GM19324 (cell line): Measurements from ENCODE around the gene PRR16.

Experiments
- ATAC-seq: cut with Tn5 transposase; IDR thresholded peaks from one replicate; pipeline ENCODE4 v1.9.1; 2021; ENCODE audit warnings: mild to moderate bottlenecking, moderate library complexity; ENCODE audit not compliant: unreplicated experiment, low FRiP score

The PRR16 gene

DNA sequence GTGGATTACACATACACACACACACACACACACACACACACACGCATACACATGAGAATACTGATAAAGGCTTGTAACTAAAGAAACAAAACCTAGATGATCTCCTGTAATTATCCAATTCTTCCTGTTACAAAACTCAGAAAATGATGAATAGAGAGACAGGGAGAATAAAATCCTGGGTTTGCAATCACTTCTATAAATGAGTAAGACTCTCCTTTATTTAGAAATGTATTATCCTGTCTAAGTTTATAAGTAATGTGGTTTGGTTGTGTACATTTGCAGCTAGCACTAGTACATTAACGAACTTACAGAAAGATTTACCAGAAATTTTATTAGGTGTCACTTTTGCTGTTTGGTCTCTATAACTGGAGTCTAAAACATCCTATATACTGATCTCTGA lies 2.8 kb upstream of the PRR16 start:
- ATAC-seq: no peak

GRCh38 chr5:120463006-120463680 lies 957 bp upstream of the PRR16 start:
- ATAC-seq: no peak

GRCh38 chr5:120464627-120465435 lies 731 bp downstream of the PRR16 start:
- no peak for ATAC-seq

DNA sequence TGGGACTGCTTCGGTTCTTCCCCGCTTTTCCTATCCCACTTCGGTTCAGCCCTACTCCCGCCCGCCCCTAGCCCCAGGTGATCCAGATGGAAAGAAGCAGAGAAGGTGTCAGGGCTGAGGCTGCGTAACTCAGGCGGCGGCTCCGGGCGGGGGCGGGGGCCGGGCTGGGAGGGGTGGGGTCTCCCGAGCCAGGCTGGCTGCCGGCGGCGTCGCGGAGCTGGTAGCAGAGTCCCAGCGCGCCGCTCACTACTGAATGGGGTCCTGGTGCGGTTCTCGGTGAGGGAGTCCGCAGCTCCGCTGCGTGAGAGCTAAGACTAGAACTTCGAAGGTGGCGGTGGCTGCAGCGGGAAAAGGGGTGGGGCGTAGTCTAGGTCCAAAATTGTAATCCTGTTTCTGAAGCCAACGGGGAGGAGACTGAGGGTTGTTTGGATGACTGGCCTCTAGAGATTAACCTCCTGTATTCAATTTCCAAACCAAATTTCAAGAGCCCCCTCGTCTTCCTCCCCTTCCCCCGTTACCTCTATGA lies 1.4 kb downstream of the PRR16 start:
- ATAC-seq: no peak

GRCh38 chr5:120466341-120467006 lies 2.4 kb downstream of the PRR16 start:
- no peak for ATAC-seq

DNA sequence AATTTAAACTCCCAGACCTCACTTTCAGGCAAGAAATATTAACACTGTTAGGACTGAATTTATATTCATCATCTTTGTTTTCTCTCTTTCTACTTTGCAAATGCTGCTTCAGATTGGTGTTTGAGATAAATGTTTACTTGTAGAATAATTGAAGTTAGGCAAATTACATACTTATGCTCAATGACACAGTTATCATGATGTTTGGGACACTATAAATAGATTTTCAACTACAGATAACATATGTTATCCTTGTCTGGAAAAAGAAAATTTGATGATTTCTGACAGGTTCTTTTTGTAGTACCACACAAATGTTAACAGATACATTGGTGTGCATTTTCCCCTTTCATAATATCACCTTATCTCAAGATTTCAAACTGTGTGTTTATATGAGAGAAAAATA lies 7.9 kb downstream of the PRR16 start:
- ATAC-seq: no peak

DNA sequence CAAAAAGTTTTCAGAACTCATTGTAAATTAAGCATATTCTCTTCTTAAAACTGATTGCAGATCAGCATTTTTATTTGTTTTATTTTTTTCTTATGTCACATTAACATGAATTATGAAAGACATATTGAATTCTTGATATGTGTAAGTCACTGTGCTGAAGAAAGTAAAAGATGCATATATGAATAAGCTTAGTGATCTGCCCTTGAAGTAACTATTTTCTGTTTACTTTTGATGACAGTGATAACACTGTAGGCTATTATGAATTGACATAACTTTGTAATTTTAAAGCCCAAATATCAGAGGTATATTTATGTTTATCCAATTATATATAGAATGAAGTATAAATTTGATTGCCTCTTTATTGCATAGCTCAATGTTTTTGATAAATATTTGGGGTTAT lies 8.8 kb downstream of the PRR16 start:
- no peak for ATAC-seq

DNA sequence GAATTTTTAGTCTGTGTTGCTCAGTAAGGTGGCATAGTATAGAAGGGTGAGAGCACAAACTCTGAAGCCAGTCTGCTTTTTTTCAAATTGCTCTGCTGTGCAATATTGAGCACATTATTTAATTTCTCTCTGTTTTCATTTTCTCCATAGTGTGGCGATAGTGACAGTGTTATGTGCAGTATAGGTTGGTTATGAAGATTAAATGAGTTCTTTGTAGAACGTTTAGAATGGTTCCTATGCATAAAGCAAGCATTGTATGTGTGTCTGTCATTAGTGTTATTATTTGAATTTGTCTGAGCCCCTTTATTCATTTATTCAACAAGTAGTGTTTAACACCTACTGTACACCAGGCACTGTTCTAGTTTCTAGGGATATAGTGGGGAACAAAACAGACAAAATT lies 9.2 kb downstream of the PRR16 start:
- no peak for ATAC-seq

DNA sequence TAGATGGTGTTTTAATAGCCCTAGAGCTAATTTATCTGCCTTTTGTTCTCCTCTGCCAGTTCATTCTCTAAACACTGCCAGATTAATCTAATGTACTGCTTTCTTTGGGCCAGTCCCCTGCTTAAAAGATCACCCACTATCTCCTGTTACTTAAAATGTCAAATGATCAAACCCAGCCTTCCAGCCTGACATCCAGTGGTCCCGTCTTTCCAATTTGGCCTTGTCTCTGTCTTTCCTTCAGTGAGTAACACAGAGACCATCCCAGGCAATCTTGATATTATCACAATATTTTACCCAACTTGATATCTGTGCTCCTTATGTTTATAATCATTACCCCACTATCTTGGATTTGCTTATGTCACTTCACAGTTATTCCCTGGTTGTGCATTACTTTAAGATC lies 12.0 kb downstream of the PRR16 start:
- no peak for ATAC-seq

DNA sequence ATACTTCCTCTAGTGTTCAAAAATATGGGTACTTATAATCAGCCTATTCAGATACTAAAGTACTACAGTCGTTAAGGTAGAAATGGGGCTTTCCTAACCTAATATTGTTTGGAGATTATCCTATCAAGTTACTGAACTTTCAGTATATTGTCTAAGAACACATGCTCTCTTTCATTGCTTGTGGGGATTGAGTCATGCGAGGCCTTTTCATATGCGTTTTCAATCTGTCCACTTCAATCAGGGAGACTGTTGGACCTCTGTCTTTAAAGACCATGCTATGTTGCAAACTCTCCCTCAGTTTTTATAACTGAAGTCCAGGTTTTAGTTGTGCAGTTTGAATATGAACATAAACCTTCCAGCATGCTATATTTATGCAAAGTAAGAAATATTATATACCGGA lies 15.0 kb downstream of the PRR16 start:
- ATAC-seq: no peak

GRCh38 chr5:120499876-120500563 lies 35.9 kb downstream of the PRR16 start:
- ATAC-seq: no peak

- no peak for ATAC-seq
Observed at GRCh38 chr5:120502531-120502930, 38.4 kb downstream of the PRR16 start.

- no peak for ATAC-seq
Observed at GRCh38 chr5:120503341-120503740, 39.2 kb downstream of the PRR16 start.

GRCh38 chr5:120504057-120504456 lies 40.0 kb downstream of the PRR16 start:
- ATAC-seq: no peak

- ATAC-seq: no peak
Observed at GRCh38 chr5:120507197-120507596, 43.1 kb downstream of the PRR16 start.

DNA sequence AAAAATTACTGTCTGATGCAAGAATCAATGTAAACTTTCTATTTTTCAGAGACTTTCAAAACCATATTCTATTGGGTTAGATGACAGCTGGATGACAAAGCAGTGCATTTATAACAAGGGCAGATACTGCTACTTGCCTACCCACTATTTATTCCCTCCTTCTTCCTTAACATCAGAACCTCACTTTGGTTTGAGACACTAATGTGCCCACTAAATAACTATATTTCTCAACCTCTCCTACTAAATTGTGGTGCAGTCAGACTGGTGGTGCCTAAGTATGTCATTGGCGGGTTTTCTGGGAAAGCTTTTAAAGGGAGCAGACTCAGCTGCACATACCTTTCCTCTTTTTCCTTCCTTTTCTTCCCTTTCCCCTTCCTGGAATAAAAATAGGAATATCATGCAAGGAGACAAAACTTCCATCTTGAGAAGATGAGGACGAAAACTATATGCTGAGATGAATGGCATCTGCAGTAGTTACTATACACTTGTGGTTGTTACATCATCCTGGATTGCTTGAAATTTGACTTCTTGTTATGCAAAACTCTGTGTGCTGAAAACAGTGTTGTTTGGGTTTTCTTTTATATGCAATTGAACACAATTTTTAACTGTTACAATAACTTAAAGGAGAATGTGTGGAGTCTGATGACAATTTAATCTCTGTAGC lies 43.8 kb downstream of the PRR16 start:
- no peak for ATAC-seq

DNA sequence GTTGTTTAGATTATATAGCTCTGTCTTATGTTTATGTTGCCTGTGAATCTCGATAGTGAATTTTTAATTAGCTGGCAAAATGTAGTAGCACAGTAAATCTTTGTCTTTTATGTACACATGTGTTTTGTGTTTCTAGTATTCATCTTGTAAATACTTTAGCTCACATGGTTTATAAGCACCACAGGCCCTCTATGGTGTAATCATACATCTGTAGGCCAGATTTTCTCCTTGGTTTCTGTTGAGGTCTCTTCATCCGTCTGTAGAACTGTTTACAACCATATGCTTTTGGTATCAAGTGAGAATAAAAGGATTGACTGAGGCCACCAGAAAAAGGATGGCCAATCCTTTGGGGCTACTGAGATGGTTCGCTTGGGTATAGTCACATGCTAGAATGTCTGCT lies 45.0 kb downstream of the PRR16 start:
- ATAC-seq: no peak

GRCh38 chr5:120510098-120510637 lies 46.1 kb downstream of the PRR16 start:
- ATAC-seq: no peak

DNA sequence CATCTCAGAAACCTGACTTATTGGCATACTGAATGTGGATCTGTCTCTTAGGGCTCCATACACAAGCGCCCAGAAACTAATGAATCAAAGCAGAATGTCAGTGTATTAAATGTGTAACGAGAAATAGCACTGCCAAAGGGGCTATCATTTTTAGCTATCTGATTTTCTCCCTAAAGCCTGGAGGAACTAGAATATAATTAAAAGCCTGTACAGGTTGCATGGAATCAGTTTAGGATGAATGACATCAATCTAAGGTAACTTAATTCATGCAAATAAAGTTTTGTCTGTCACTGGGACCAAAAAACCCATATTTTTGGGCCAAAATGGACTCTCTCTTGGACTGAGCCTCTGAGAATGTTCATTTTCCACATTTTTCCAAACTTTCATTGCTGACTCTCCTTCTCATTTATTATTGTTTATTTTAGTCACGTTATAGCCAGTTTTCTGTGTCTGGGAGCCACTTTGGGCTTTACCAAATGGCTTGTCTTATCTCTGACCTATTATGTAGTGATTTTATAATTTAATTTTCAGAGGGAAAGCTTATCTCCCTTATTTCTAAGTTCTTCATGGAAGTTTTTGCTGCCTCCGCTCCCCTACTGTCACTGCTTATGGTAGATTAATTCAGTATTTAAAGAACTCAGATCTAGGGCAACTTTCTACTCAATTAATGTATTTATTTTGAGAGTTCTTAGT lies 47.0 kb downstream of the PRR16 start:
- no peak for ATAC-seq
